Measurements from ENCODE around the gene DGKD.

DGKD gene

GRCh38 chr2:233346930-233347329 lies 7.4 kb upstream of the DGKD start:
- no peaks in the 10 kb centered on the region for H3K27me3 ChIP-seq (ENCODE audit: low read depth, low read length)
- H3K4me2 ChIP-seq (ENCODE audit: low read length) = no peak overlapping the region
- H3K9me3 ChIP-seq (ENCODE audit: insufficient read depth, low read length) = no peaks in the 10 kb centered on the region
- H3K79me2 ChIP-seq (ENCODE audit: low read length) = no peaks in the 10 kb centered on the region
- H3K4me1 ChIP-seq (ENCODE audit: low read length) = peaks cover 10% of the 10 kb centered on the region
- H3K27ac ChIP-seq (ENCODE audit: low read length) = no peak overlapping the region
- no peak overlapping the region for H2AFZ ChIP-seq (ENCODE audit: low read depth, low read length)
- no peak overlapping the region for H3K4me3 ChIP-seq (ENCODE audit: low read length)
- no peaks in the 10 kb centered on the region for H4K20me1 ChIP-seq (ENCODE audit: insufficient read depth, low read length)
- TF ChIP-seq EZH2phosphoT487 (IDR thresholded peaks at IDR 0.05; ENCODE audit: low read depth) = no peak
- TF ChIP-seq, protein P1, sequence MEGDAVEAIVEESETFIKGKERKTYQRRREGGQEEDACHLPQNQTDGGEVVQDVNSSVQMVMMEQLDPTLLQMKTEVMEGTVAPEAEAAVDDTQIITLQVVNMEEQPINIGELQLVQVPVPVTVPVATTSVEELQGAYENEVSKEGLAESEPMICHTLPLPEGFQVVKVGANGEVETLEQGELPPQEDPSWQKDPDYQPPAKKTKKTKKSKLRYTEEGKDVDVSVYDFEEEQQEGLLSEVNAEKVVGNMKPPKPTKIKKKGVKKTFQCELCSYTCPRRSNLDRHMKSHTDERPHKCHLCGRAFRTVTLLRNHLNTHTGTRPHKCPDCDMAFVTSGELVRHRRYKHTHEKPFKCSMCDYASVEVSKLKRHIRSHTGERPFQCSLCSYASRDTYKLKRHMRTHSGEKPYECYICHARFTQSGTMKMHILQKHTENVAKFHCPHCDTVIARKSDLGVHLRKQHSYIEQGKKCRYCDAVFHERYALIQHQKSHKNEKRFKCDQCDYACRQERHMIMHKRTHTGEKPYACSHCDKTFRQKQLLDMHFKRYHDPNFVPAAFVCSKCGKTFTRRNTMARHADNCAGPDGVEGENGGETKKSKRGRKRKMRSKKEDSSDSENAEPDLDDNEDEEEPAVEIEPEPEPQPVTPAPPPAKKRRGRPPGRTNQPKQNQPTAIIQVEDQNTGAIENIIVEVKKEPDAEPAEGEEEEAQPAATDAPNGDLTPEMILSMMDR (IDR thresholded peaks at IDR 0.05; ENCODE audit: low read depth, low read length) = no peak
- H3K9ac ChIP-seq (ENCODE audit: low read length) = no peak overlapping the region
- H3K36me3 ChIP-seq (replicated peaks; ENCODE audit: low read depth, low read length) = no peaks in the 10 kb centered on the region

- Histone ChIP-seq H3K4me3 (ENCODE audit: low read length) (no peak overlapping the region), H3K36me3 (replicated peaks; ENCODE audit: low read depth, low read length) (no peaks in the 10 kb centered on the region), H3K79me2 (ENCODE audit: low read length) (no peaks in the 10 kb centered on the region), H3K27me3 (ENCODE audit: low read depth, low read length) (no peaks in the 10 kb centered on the region), H2AFZ (ENCODE audit: low read depth, low read length) (no peak overlapping the region), H3K4me1 (ENCODE audit: low read length) (peaks cover 10% of the 10 kb centered on the region), H3K4me2 (ENCODE audit: low read length) (peak overlapping the region; percentile 22; the same call in 1 of the 2 replicates), H4K20me1 (ENCODE audit: insufficient read depth, low read length) (no peaks in the 10 kb centered on the region), H3K9ac (ENCODE audit: low read length) (no peak overlapping the region), H3K27ac (ENCODE audit: low read length) (no peak overlapping the region), H3K9me3 (ENCODE audit: insufficient read depth, low read length) (no peaks in the 10 kb centered on the region)
- TF ChIP-seq, protein P1 (IDR thresholded peaks at IDR 0.05; ENCODE audit: low read depth, low read length) = no peak
- TF ChIP-seq EZH2phosphoT487 (IDR thresholded peaks at IDR 0.05; ENCODE audit: low read depth) = no peak
Measured at GRCh38 chr2:233349005-233349998, 5.0 kb upstream of the DGKD start.

DNA sequence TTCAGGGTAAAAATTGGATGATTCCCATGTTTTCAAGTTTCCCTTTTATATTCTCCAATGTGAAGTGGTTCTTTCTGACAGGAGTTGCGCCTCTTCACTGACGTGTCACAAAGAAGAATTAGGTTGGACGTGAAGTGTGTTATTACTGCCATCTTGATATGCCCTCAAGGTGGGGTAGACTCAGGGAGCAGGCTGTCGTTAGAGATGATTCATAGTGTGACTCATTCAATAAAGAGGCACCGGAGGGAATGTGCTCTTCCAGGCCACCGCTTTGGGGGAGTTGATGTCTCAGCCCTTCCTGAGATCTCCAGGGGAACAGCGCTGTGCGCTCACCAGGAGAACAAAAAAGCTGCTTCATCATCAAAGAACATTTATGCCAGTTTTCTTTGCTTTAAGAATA lies 3.6 kb upstream of the DGKD start:
- peaks cover 10% of the 10 kb centered on the region for H3K79me2 ChIP-seq (ENCODE audit: low read length)
- H3K9ac ChIP-seq (ENCODE audit: low read length) = no peak overlapping the region
- peaks cover 5% of the 10 kb centered on the region; the same call in 1 of the 2 replicates for H4K20me1 ChIP-seq (ENCODE audit: insufficient read depth, low read length)
- no peak for TF ChIP-seq EZH2phosphoT487 (IDR thresholded peaks at IDR 0.05; ENCODE audit: low read depth)
- TF ChIP-seq, protein P1 (IDR thresholded peaks at IDR 0.05; ENCODE audit: low read depth, low read length) = no peak
- no peaks in the 10 kb centered on the region for H3K27me3 ChIP-seq (ENCODE audit: low read depth, low read length)
- H3K4me2 ChIP-seq (ENCODE audit: low read length) = no peak overlapping the region
- no peak overlapping the region for H2AFZ ChIP-seq (ENCODE audit: low read depth, low read length)
- H3K36me3 ChIP-seq (replicated peaks; ENCODE audit: low read depth, low read length) = no peaks in the 10 kb centered on the region
- H3K27ac ChIP-seq (ENCODE audit: low read length) = no peak overlapping the region
- H3K9me3 ChIP-seq (ENCODE audit: insufficient read depth, low read length) = no peaks in the 10 kb centered on the region
- H3K4me1 ChIP-seq (ENCODE audit: low read length) = peaks cover 17% of the 10 kb centered on the region
- no peak overlapping the region for H3K4me3 ChIP-seq (ENCODE audit: low read length)

DNA sequence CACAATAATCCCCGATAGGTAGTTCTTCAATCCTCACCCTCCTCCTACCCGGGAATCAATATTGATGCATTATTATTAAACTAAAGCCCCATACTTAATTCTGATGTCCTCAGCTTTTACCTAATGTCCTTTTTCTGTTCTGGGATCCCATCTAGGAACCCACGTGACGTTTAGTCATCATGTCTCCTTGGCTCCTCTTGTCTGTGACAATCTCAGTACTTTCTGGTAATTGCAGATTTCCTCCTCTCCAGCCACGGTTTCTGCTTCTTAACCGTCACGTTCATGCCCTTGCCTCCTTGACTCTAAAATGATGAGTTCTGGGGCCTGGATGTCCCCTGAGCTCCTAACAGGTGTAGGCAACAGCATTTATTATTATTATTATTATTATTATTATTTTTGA lies 2.9 kb upstream of the DGKD start:
- no peaks in the 10 kb centered on the region for H3K36me3 ChIP-seq (replicated peaks; ENCODE audit: low read depth, low read length)
- H3K79me2 ChIP-seq (ENCODE audit: low read length) = peaks cover 17% of the 10 kb centered on the region
- peaks cover 18% of the 10 kb centered on the region for H3K4me1 ChIP-seq (ENCODE audit: low read length)
- H3K4me2 ChIP-seq (ENCODE audit: low read length) = no peak overlapping the region
- H3K4me3 ChIP-seq (ENCODE audit: low read length) = no peak overlapping the region
- H3K27me3 ChIP-seq (ENCODE audit: low read depth, low read length) = no peaks in the 10 kb centered on the region
- H3K27ac ChIP-seq (ENCODE audit: low read length) = no peak overlapping the region
- peaks cover 6% of the 10 kb centered on the region; the same call in 1 of the 2 replicates for H4K20me1 ChIP-seq (ENCODE audit: insufficient read depth, low read length)
- H3K9ac ChIP-seq (ENCODE audit: low read length) = no peak overlapping the region
- H3K9me3 ChIP-seq (ENCODE audit: insufficient read depth, low read length) = no peaks in the 10 kb centered on the region
- no peak overlapping the region for H2AFZ ChIP-seq (ENCODE audit: low read depth, low read length)
- TF ChIP-seq EZH2phosphoT487 (IDR thresholded peaks at IDR 0.05; ENCODE audit: low read depth) = no peak
- TF ChIP-seq, protein P1 (IDR thresholded peaks at IDR 0.05; ENCODE audit: low read depth, low read length) = no peak

Measured in OCI-LY3 (cell line).